ENCODE data around the gene ZNF878.
A peak's percentile ranks its signal among the peaks of the same experiment; 100 is the strongest.

ZNF878 gene

DNA sequence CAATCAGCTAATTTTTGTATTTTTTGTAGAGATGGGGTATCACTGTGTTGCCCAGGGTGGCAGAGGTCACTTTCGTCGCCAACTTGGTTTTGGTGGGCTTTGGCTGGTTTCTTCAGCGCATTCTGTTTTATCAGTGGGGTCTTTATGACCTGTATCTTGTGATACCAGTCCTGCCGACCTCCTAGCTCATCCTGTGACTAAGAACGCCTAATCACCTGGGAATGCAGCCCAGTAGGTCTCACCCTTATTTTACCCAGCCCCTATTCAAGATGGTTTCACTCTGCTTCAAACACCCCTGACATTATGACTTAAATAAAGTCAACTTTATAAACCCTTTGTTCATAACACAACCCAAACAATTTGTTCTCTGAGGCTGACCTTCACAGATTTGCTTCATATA, 3.0 kb upstream of the ZNF878 start:
- Mint-ChIP-seq H3K4me1 (ENCODE audit: low read depth) (peaks cover 4% of the 10 kb centered on the region), H3K27ac (no peak overlapping the region), H3K9me3 (peaks cover 15% of the 10 kb centered on the region), H3K4me3 (no peak overlapping the region), H3K27me3 (ENCODE audit: low read depth) (no peaks in the 10 kb centered on the region), H3K36me3 (ENCODE audit: low read depth) (peaks cover 2% of the 10 kb centered on the region)

- Mint-ChIP-seq H3K4me1 (ENCODE audit: low read depth) (peaks cover 4% of the 10 kb centered on the region), H3K36me3 (ENCODE audit: low read depth) (peaks cover 3% of the 10 kb centered on the region), H3K27ac (no peak overlapping the region), H3K4me3 (peak overlapping the region; percentile 64), H3K27me3 (ENCODE audit: low read depth) (no peaks in the 10 kb centered on the region), H3K9me3 (peaks cover 25% of the 10 kb centered on the region)
Measured at GRCh38 chr19:12052091-12052496, 667 bp downstream of the ZNF878 start.

- H3K27me3 Mint-ChIP-seq (ENCODE audit: low read depth) = no peaks in the 10 kb centered on the region
- H3K36me3 Mint-ChIP-seq (ENCODE audit: low read depth) = peaks cover 13% of the 10 kb centered on the region
- H3K27ac Mint-ChIP-seq = no peak overlapping the region
- peaks cover 46% of the 10 kb centered on the region for H3K9me3 Mint-ChIP-seq
- H3K4me1 Mint-ChIP-seq (ENCODE audit: low read depth) = peaks cover 4% of the 10 kb centered on the region
- H3K4me3 Mint-ChIP-seq = no peak overlapping the region
Measured at GRCh38 chr19:12047868-12048267, 4.9 kb downstream of the ZNF878 start.

GRCh38 chr19:12043752-12044422, 8.9 kb downstream of the ZNF878 start:
- Mint-ChIP-seq H3K9me3 (peaks cover 46% of the 10 kb centered on the region), H3K4me1 (ENCODE audit: low read depth) (no peaks in the 10 kb centered on the region), H3K27ac (no peak overlapping the region), H3K27me3 (ENCODE audit: low read depth) (no peaks in the 10 kb centered on the region), H3K36me3 (ENCODE audit: low read depth) (peaks cover 12% of the 10 kb centered on the region), H3K4me3 (no peak overlapping the region)

DNA sequence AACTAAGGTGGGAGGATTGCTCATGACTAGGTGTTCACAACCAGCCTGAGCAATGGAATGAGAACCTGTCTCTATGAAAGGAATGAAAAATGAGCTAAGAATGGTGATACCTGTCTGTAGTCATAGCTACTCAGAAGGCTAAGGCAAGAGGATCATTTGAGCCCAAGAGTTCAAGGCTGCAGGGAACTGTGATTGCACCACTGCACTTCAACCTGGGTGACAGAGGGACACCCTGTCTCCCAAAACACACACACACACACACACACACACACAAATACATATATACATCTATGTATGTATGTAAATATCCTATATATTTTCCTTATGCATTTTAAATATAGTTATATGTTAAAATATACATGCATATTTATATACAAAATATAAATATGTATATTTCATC, 9.9 kb downstream of the ZNF878 start:
- no peak overlapping the region for H3K4me3 Mint-ChIP-seq
- no peaks in the 10 kb centered on the region for H3K4me1 Mint-ChIP-seq (ENCODE audit: low read depth)
- peaks cover 12% of the 10 kb centered on the region for H3K36me3 Mint-ChIP-seq (ENCODE audit: low read depth)
- no peak overlapping the region for H3K27ac Mint-ChIP-seq
- peaks cover 47% of the 10 kb centered on the region for H3K9me3 Mint-ChIP-seq
- H3K27me3 Mint-ChIP-seq (ENCODE audit: low read depth) = no peaks in the 10 kb centered on the region

DNA sequence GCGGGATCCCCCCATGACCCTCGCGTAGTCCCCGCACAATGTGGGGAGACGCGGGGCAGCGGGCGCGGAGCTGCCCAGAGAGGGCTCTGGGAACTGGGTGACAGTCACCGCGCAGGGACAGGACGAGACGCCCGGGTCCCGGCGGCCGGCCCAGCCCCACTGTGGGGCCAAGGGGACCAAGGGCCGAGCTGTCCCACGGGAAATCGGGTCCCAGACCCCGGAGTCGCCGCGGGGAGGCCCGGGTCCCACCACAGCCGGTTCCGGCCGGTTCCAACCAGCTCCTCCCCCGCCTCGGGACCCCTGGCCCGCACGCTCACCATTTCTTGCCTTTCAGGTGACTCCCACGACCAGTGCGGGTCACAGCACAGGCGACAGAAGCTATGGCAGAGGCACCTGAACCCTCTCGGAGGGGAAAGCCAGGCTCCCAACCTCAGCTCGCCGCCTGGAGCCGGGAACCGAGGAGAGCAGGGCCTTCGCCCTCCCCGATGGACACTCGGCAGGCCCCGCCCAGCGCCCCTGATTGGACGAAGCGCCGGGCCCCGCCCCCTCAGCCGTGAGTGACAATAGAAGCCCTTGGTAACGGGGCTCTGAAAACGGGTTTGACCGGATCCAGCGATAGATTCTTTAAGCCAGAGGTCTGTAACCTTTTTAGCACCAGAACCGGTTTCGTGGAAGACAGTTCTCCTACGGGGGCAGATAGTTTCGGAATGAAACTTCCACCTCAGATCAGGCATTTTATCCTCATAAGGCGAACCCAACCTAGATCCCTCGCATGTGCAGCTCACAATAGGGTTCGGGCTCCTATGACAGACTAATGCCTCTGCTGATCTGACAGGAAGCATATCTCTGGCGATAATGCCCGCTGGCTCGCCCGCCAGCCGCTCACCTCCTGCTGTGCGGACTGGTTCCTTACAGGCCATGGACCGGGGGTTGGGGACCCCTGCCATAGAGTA, 17.3 kb downstream of the ZNF878 start, which contains the start of gene ZNF433:
Gene ZNF433, minus strand, starts transcription at position 460 of the 953 bp plus-strand sequence. Its CDS starts 140 bp downstream, at position 320.
- H3K9me3 Mint-ChIP-seq = peaks cover 41% of the 10 kb centered on the region
- peak within 1 kb of the TSS; percentile 63 for H3K4me3 Mint-ChIP-seq
- no peak within 1 kb of the TSS for H3K27ac Mint-ChIP-seq
- no peaks in the 10 kb centered on the region for H3K4me1 Mint-ChIP-seq (ENCODE audit: low read depth)
- no peaks in the 10 kb centered on the region for H3K27me3 Mint-ChIP-seq (ENCODE audit: low read depth)
- peaks cover 1% of the 10 kb centered on the region for H3K36me3 Mint-ChIP-seq (ENCODE audit: low read depth)

DNA sequence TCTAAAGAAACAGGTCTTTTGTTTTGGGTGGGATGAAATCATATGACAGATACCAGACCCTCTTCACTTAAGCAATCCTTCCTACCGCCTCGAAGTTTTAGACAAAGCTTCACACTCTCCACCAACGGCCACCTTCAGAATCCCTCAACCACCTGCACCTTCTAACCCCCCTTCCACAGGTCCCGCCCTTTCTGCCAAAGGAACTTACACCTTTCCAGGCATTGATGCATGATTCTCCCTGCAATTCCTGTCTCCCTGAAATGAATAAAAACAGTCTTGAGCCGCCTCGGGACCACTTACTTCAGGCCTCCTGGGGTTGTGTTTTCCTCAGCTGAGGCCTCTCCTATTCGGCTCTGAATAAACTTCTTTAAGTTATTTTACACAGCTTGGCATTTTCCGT, 18.1 kb downstream of the ZNF878 start:
- Mint-ChIP-seq H3K4me3 (no peak overlapping the region), H3K4me1 (ENCODE audit: low read depth) (no peaks in the 10 kb centered on the region), H3K27me3 (ENCODE audit: low read depth) (no peaks in the 10 kb centered on the region), H3K36me3 (ENCODE audit: low read depth) (peaks cover 1% of the 10 kb centered on the region), H3K9me3 (peaks cover 44% of the 10 kb centered on the region), H3K27ac (no peak overlapping the region)

DNA sequence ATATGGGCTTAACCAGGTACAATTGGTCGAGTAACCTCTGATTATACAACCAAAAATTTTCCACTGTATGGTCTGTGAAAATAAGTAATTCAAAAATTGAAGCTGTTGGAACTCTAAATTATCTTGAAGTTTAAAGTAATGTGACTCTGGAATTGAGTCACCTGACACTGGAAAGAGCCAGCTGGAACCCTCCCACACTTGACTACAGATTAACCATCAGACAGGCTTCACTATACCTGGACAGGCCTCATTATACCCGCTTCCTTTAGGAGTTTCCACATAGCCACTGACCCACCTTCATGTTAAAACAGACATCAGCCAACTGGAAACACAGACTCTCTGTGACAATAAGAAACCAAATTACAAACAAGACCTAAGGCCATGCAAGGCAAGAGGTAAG, 18.6 kb downstream of the ZNF878 start:
- Mint-ChIP-seq H3K27me3 (ENCODE audit: low read depth) (no peaks in the 10 kb centered on the region), H3K9me3 (peaks cover 44% of the 10 kb centered on the region), H3K4me3 (no peak overlapping the region), H3K36me3 (ENCODE audit: low read depth) (peaks cover 1% of the 10 kb centered on the region), H3K27ac (no peak overlapping the region), H3K4me1 (ENCODE audit: low read depth) (no peaks in the 10 kb centered on the region)

- H3K4me1 Mint-ChIP-seq (ENCODE audit: low read depth) = no peaks in the 10 kb centered on the region
- no peaks in the 10 kb centered on the region for H3K27me3 Mint-ChIP-seq (ENCODE audit: low read depth)
- H3K36me3 Mint-ChIP-seq (ENCODE audit: low read depth) = peaks cover 35% of the 10 kb centered on the region
- H3K9me3 Mint-ChIP-seq = peaks cover 54% of the 10 kb centered on the region
- H3K4me3 Mint-ChIP-seq = no peak overlapping the region
- no peak overlapping the region for H3K27ac Mint-ChIP-seq
Measured at GRCh38 chr19:12015753-12016116, 37.0 kb downstream of the ZNF878 start.

DNA sequence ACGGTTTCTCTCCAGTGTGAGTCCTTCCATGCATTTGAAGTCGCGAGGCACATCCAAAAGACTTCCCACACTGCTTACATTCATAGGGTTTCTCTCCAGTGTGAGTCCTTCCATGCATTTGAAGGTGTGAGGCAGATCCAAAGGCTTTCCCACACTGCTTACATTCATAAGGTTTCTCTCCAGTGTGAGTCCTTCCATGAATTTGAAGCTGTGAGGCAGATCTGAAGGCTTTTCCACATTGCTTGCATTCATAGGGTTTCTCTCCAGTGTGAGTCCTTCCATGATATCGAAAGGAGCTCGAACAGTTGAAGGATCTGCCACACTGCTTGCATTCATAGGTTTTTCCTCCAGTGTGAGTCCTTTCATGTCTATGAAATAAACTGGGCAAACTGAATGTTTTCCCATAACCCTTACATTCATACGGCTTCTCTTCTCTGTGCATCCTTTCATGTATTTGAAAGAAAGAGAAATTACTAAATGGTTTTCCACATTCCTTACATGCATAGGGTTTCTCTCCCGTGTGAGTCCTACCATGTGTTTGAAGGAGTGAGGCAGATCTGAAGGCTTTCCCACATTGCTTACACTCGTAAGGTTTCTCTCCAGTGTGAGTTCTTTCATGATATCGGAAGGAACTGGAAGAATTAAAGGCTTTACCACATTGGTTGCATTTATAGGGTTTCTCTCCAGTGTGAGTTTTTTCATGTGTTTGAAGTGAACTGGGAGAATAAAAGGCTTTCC, 37.6 kb downstream of the ZNF878 start:
- no peaks in the 10 kb centered on the region for H3K4me1 Mint-ChIP-seq (ENCODE audit: low read depth)
- peaks cover 52% of the 10 kb centered on the region for H3K9me3 Mint-ChIP-seq
- no peak overlapping the region for H3K27ac Mint-ChIP-seq
- H3K4me3 Mint-ChIP-seq = no peak overlapping the region
- peaks cover 38% of the 10 kb centered on the region for H3K36me3 Mint-ChIP-seq (ENCODE audit: low read depth)
- H3K27me3 Mint-ChIP-seq (ENCODE audit: low read depth) = no peaks in the 10 kb centered on the region

GRCh38 chr19:12000152-12000981, 52.4 kb downstream of the ZNF878 start:
- peaks cover 22% of the 10 kb centered on the region for H3K36me3 Mint-ChIP-seq (ENCODE audit: low read depth)
- no peaks in the 10 kb centered on the region for H3K27me3 Mint-ChIP-seq (ENCODE audit: low read depth)
- H3K4me1 Mint-ChIP-seq (ENCODE audit: low read depth) = peaks cover 13% of the 10 kb centered on the region
- peak overlapping the region; percentile 13 for H3K4me3 Mint-ChIP-seq
- H3K27ac Mint-ChIP-seq = peak overlapping the region; percentile 50
- H3K9me3 Mint-ChIP-seq = peaks cover 16% of the 10 kb centered on the region

- Mint-ChIP-seq H3K4me3 (no peak overlapping the region), H3K27me3 (ENCODE audit: low read depth) (no peaks in the 10 kb centered on the region), H3K9me3 (peaks cover 23% of the 10 kb centered on the region), H3K36me3 (ENCODE audit: low read depth) (peaks cover 27% of the 10 kb centered on the region), H3K4me1 (ENCODE audit: low read depth) (peaks cover 12% of the 10 kb centered on the region), H3K27ac (no peak overlapping the region)
Measured at GRCh38 chr19:11995174-11995573, 57.6 kb downstream of the ZNF878 start.

Measured in T-helper 1 cell treated with Interleukin-12 subunit alpha and Interleukin-12 subunit beta and Interleukin-4 antibody, amounts not matched to agents 30 μg/mL and 1 μg/mL, for 36 hours (primary cell).